SK-N-MC (cell line): ENCODE results near the gene TUBA4A.

Experiments
- EZH2 ChIP-seq: fragments of 200-600 bp; sonication (generic); IDR thresholded peaks from one replicate; pipeline ENCODE4 v1.6.1; 2017; ENCODE audit warnings: antibody characterized with exemption
- FOXP2 ChIP-seq: optimal IDR thresholded peaks from 2 replicates; pipeline ENCODE3; 2011; ENCODE audit warnings: mild to moderate bottlenecking, moderate library complexity; ENCODE audit not compliant: insufficient read depth; ENCODE audit errors: extremely low read length, control extremely low read depth
- POLR2AphosphoS5 ChIP-seq: IDR thresholded peaks from 2 replicates; pipeline ENCODE4 v1.6.1; 2012; ENCODE audit warnings: mild to moderate bottlenecking, low read depth, low read length, borderline replicate concordance

GRCh38 chr2:219266886-219267285 lies 13.2 kb upstream of the TUBA4A start:
- no peak for TF ChIP-seq POLR2AphosphoS5
- no peak for TF ChIP-seq EZH2
- TF ChIP-seq FOXP2: no peak
